Epithelial cell of proximal tubule (primary cell): ENCODE data around the gene CEP95. TPM values are rescaled to one million over a fixed set of nuclear protein-coding genes. Genes with fewer than 3 reads are reported as not detected.

Experiments
- DNase-seq: peaks from one replicate; pipeline ENCODE4 v3.0.0-alpha.2; 2011; ENCODE audit warnings: low read depth
- H3K4me3 ChIP-seq: 2 replicates; pipeline ENCODE4 v1.5.1; 2011; ENCODE audit warnings: low read depth, mild to moderate bottlenecking, low read length
- CTCF ChIP-seq: conservative IDR thresholded peaks from 2 replicates; pipeline ENCODE4 v1.5.1; 2012; ENCODE audit warnings: low read depth, mild to moderate bottlenecking, low read length
- total RNA-seq: library from RNA; depleted of rRNA; stranded (reverse); fragments of >200 nt; gene quantifications from 2 replicates; pipeline ENCODE4 v1.2.3, GENCODE V29; 2015

The CEP95 gene
- total RNA-seq, 1 donor from 2014 or later = 11.6 TPM

- TF ChIP-seq CTCF = no peak
- no peak for DNase-seq
- no peak overlapping the region for H3K4me3 ChIP-seq
These were observed 5.7 kb upstream of the CEP95 start for GRCh38 chr17:64500862-64501765.

GRCh38 chr17:64502021-64502420, 4.8 kb upstream of the CEP95 start:
- no peak for TF ChIP-seq CTCF
- no peak overlapping the region for H3K4me3 ChIP-seq
- DNase-seq = no peak

- TF ChIP-seq CTCF = no peak
- no peak overlapping the region for H3K4me3 ChIP-seq
- DNase-seq = no peak
These were observed 4.0 kb upstream of the CEP95 start for GRCh38 chr17:64502809-64503208.

GRCh38 chr17:64503341-64503740, 3.4 kb upstream of the CEP95 start:
- no peak overlapping the region for H3K4me3 ChIP-seq
- no peak for TF ChIP-seq CTCF
- DNase-seq = no peak

- DNase-seq = no peak
- H3K4me3 ChIP-seq = peak overlapping the region; percentile 90
- no peak for TF ChIP-seq CTCF
These were observed 2.7 kb upstream of the CEP95 start for GRCh38 chr17:64503821-64504768.

- no peak for DNase-seq
- H3K4me3 ChIP-seq = peak overlapping the region; percentile 90
- no peak for TF ChIP-seq CTCF
These were observed 1.9 kb upstream of the CEP95 start for GRCh38 chr17:64504769-64505339.
